Measurements from ENCODE around the gene TATDN2. TPM values are rescaled to one million over a fixed set of nuclear protein-coding genes. Genes with fewer than 3 reads are reported as not detected.
A peak's percentile ranks its signal among the peaks of the same experiment; 100 is the strongest.

The TATDN2 gene
- total and polyA plus RNA-seq, 2 experiments from 2014 or later: 4.6 to 8.4 TPM

GRCh38 chr3:10273702-10274305, 25.5 kb downstream of the TATDN2 start:
- Histone ChIP-seq H3K9me2 (ENCODE audit: insufficient read depth) (no peaks in the 10 kb centered on the region), H3K79me2 (ENCODE audit: insufficient read depth) (peaks cover 93% of the 10 kb centered on the region)

DNA sequence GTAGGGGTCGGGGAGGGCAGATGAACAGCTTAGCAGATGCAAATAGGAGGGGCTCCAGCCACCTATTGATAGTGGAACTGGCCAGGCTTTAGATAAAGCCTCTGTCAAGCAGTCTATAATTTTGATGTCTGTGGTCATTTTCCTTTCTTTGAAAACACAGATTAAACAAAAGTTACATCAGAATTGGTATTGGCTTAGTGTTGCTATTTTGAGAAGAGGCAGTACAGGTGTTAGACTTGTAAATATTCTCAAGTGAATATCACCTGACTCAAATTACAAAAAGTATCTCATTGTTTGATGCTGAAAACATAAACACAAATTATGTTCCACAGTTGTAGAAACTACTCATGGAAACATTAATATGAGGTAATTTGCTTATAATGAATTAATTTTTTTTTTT, 26.3 kb downstream of the TATDN2 start:
- Histone ChIP-seq H3K9me2 (ENCODE audit: insufficient read depth) (no peaks in the 10 kb centered on the region), H3K9ac (no peak overlapping the region), H3K36me3 (ENCODE audit: low read depth) (peaks cover 7% of the 10 kb centered on the region; the same call in 1 of the 2 replicates), H3K4me2 (ENCODE audit: unreplicated experiment) (no peak overlapping the region), H3K27ac (no peak overlapping the region), H2AFZ (no peak overlapping the region), H3K4me3 (no peak overlapping the region), H4K20me1 (ENCODE audit: insufficient read depth) (no peaks in the 10 kb centered on the region), H3K4me1 (ENCODE audit: insufficient read depth) (no peaks in the 10 kb centered on the region), H3K9me3 (ENCODE audit: low read depth) (no peaks in the 10 kb centered on the region), H3K79me2 (ENCODE audit: insufficient read depth) (peaks cover 85% of the 10 kb centered on the region), H3K27me3 (replicated peaks; ENCODE audit: insufficient read depth) (no peaks in the 10 kb centered on the region), H3F3A (ENCODE audit: insufficient read depth) (no peaks in the 10 kb centered on the region)
- TF ChIP-seq EZH2 (IDR thresholded peaks at IDR 0.05; ENCODE audit: insufficient read depth, poor library complexity, severe bottlenecking) (no peak), EZH2phosphoT487 (IDR thresholded peaks at IDR 0.05; ENCODE audit: insufficient read depth, low read depth) (no peak)
- WGBS, 2 experiments (ENCODE audit: low coverage in 1 of 2, low lambda C conversion rate in 2 of 2, missing lambda C conversion rate in 2 of 2): 86 to 92% methylated on average over 1 of the region's 1 CpG
- in situ Hi-C loops (cut with MboI): no loop called here
- no peak for DNase-seq

More at GRCh38 chr3:10273702-10274305, 25.5 kb downstream of the TATDN2 start:
- in situ Hi-C loops (cut with MboI): no loop called here
- no peak overlapping the region for H3K4me2 ChIP-seq (ENCODE audit: unreplicated experiment)
- TF ChIP-seq EZH2 (IDR thresholded peaks at IDR 0.05; ENCODE audit: insufficient read depth, poor library complexity, severe bottlenecking) (no peak), EZH2phosphoT487 (IDR thresholded peaks at IDR 0.05; ENCODE audit: insufficient read depth, low read depth) (no peak)
- H2AFZ ChIP-seq: no peak overlapping the region
- H3K27ac ChIP-seq: no peak overlapping the region
- no peaks in the 10 kb centered on the region for H3K4me1 ChIP-seq (ENCODE audit: insufficient read depth)
- no peaks in the 10 kb centered on the region for H3K27me3 ChIP-seq (replicated peaks; ENCODE audit: insufficient read depth)
- no peak overlapping the region for H3K9ac ChIP-seq
- 11 to 12% methylated on average over 1 of the region's 1 CpG for WGBS, 2 experiments (ENCODE audit: low coverage in 1 of 2, low lambda C conversion rate in 2 of 2, missing lambda C conversion rate in 2 of 2)
- no peaks in the 10 kb centered on the region for H3K9me3 ChIP-seq (ENCODE audit: low read depth)
- H4K20me1 ChIP-seq (ENCODE audit: insufficient read depth): 0 out of 2 replicates have a peak, but pooled peaks cover 3% of the 10 kb centered on the region
- H3K4me3 ChIP-seq: no peak overlapping the region
- H3F3A ChIP-seq (ENCODE audit: insufficient read depth): no peaks in the 10 kb centered on the region
- H3K36me3 ChIP-seq (ENCODE audit: low read depth): peaks cover 7% of the 10 kb centered on the region; the same call in 1 of the 2 replicates
- peak; percentile 48 for DNase-seq

GRCh38 chr3:10277115-10277625, 28.9 kb downstream of the TATDN2 start:
- Histone ChIP-seq H3K4me2 (ENCODE audit: unreplicated experiment) (no peak overlapping the region), H3K9me3 (ENCODE audit: low read depth) (no peaks in the 10 kb centered on the region), H3K36me3 (ENCODE audit: low read depth) (peaks cover 7% of the 10 kb centered on the region; the same call in 1 of the 2 replicates), H3K4me3 (no peak overlapping the region), H2AFZ (no peak overlapping the region), H3K9me2 (ENCODE audit: insufficient read depth) (no peaks in the 10 kb centered on the region), H4K20me1 (ENCODE audit: insufficient read depth) (peaks cover under 1% of the 10 kb centered on the region; the same call in 1 of the 2 replicates), H3K4me1 (ENCODE audit: insufficient read depth) (peaks cover 6% of the 10 kb centered on the region), H3K79me2 (ENCODE audit: insufficient read depth) (peaks cover 59% of the 10 kb centered on the region), H3K9ac (no peak overlapping the region), H3K27ac (no peak overlapping the region), H3F3A (ENCODE audit: insufficient read depth) (peaks cover under 1% of the 10 kb centered on the region), H3K27me3 (replicated peaks; ENCODE audit: insufficient read depth) (no peaks in the 10 kb centered on the region)
- no peak for DNase-seq
- in situ Hi-C loops (cut with MboI): no loop called here
- TF ChIP-seq EZH2 (IDR thresholded peaks at IDR 0.05; ENCODE audit: insufficient read depth, poor library complexity, severe bottlenecking) (no peak), EZH2phosphoT487 (IDR thresholded peaks at IDR 0.05; ENCODE audit: insufficient read depth, low read depth) (no peak)
- 78% methylated on average over 3 of the region's 3 CpGs for WGBS, 2 experiments (ENCODE audit: low coverage in 1 of 2, low lambda C conversion rate in 2 of 2, missing lambda C conversion rate in 2 of 2)

GRCh38 chr3:10278501-10278900, 30.2 kb downstream of the TATDN2 start:
- Histone ChIP-seq H4K20me1 (ENCODE audit: insufficient read depth) (peaks cover 3% of the 10 kb centered on the region; the same call in 1 of the 2 replicates), H3K4me1 (ENCODE audit: insufficient read depth) (peaks cover 10% of the 10 kb centered on the region), H3K36me3 (ENCODE audit: low read depth) (peaks cover 13% of the 10 kb centered on the region; the same call in 1 of the 2 replicates), H3K79me2 (ENCODE audit: insufficient read depth) (peaks cover 46% of the 10 kb centered on the region), H3K9me2 (ENCODE audit: insufficient read depth) (no peaks in the 10 kb centered on the region), H3K27me3 (replicated peaks; ENCODE audit: insufficient read depth) (no peaks in the 10 kb centered on the region), H3K9ac (no peak overlapping the region), H3K4me3 (no peak overlapping the region), H3K9me3 (ENCODE audit: low read depth) (no peaks in the 10 kb centered on the region), H3F3A (ENCODE audit: insufficient read depth) (peaks cover 3% of the 10 kb centered on the region), H2AFZ (no peak overlapping the region), H3K4me2 (ENCODE audit: unreplicated experiment) (no peak overlapping the region), H3K27ac (no peak overlapping the region)
- no peak for DNase-seq
- 100% methylated on average over 1 of the region's 1 CpG for WGBS, 2 experiments (ENCODE audit: low coverage in 1 of 2, low lambda C conversion rate in 2 of 2, missing lambda C conversion rate in 2 of 2)
- no peak for TF ChIP-seq EZH2phosphoT487 (IDR thresholded peaks at IDR 0.05; ENCODE audit: insufficient read depth, low read depth)
- no peak for TF ChIP-seq EZH2 (IDR thresholded peaks at IDR 0.05; ENCODE audit: insufficient read depth, poor library complexity, severe bottlenecking)
- in situ Hi-C loops (cut with MboI): no loop called here

Measured in GM23248 (cell line).